Activated CD4-positive, alpha-beta T cell treated with anti-CD3 and anti-CD28 coated beads for 1 hour (primary cell): ENCODE measurements around the gene KIRREL1.
A peak's percentile ranks its signal among the peaks of the same experiment; 100 is the strongest.
"Not testable (repeated sequence)": the region's sequence is repeated elsewhere in the genome, so short reads cannot be mapped to it uniquely, and the experiment has no call there.

Source experiments
- DNase-seq: peaks from one replicate; pipeline ENCODE4 v3.0.0-alpha.2; 2020

KIRREL1 gene

DNA sequence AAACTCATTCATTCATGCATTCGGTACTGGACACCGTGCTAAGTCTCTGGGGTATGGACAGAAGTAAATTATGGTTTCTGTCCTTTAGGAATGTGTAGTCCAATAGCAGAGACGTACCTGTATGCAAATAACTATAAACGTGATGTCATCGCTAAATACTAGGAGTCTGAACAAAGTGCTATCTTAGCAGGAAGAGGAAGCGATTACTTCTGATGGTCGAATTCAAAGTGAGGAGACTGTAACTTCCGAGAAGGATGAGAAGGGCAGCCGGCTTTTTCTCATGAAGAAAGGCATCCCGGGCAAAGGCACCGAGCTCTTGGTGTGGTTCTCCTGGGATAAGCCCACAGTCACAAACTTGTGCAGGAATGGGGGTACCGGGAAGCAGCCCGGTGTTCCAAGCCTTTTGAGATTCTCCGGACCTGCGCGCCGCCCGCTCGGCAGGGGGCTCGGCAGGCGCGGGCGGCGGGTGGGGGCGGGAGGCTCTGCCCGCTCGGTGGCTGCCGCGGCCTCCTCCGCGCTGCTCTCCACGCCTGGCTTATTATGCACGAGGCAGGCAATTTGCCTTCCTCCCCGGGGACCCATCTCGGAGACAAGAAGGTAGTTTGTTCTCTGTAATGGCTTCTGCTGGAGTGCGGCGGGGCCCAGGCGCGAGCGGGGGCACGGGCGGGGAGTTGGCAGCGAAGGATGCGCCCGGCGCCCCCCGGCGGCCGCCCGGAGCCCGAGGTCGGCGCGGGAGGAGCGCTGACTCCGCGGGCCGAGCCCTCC is 119.7 kb downstream of the KIRREL1 start:
- no peak for DNase-seq

DNA sequence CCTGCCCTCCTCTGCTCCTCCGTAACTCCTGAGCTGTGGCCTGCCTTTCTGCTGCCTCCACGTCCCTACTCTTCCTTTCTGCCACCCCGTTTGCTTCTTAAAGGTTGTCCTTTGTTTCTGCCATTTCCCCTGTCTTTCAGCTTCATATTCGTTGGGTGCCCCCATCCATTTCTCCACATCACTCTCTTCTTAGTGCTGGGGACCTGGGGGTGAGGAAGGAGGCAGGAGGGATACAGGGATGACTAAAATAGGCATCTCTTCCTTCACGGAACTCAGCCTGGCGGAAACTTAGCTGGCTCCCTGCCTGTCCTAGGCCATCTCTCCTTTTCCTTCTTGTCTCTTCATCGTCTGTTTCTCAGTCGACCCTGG is 120.3 kb downstream of the KIRREL1 start:
- no peak for DNase-seq

DNA sequence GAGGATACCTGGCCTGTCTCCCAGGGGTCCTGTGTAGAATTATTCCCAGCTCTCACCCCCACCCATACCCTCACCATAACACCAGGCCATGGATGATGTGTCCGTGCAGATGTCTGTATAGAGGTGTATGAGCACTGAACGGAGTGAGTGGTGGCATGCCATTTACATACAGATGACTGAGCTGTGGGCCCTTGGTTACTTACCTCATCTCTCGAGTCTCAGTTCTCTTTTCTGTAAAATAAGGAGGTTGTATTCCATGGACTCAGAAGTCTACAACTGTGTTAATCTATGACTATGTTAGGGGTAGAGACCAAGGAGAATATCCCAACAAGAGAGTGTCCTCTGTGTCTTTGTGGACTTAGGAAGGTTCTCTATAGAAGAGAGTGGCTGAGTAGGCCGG is 121.7 kb downstream of the KIRREL1 start:
- no peak for DNase-seq

DNA sequence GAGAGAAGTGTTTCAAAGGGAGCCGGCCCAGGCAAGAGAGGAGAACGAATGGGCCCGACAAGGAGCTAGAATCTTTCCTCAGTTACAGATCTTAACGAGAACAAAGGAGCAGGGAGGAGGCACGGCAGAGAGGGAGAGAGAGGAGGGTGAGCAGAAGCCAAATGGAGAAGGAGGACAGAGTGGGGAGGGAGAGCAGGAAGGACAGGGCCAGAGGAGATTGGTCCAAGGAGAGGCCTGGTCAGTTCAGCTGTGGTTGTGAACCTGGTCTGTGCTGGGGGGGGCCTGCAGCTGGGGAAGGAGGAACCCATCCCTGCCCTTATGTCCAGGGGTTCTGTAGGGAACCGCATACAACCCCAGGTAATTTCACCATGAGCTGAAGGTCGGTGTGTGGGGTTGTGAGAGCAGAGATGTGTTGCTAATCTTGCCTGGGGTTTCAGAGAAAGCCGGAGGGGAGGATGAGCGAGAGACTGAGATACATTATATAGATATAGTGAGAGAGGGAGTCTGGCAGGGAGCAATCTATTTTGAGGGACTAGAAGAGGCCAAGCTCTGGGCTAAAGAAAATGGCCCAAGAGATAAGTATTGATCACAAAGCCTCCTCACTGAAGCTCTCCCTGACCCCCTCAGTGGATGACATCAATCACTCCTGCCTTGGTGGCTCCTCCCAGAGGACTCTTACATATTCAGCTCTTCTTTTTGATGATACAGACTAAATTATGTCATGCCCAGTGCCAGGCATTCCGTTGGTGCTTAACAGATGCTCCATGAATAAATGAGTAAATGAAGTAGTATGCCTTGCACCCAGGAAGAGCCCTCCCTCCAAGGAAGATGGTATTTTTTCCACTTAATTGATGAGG is 123.1 kb downstream of the KIRREL1 start:
- DNase-seq: no peak

DNA sequence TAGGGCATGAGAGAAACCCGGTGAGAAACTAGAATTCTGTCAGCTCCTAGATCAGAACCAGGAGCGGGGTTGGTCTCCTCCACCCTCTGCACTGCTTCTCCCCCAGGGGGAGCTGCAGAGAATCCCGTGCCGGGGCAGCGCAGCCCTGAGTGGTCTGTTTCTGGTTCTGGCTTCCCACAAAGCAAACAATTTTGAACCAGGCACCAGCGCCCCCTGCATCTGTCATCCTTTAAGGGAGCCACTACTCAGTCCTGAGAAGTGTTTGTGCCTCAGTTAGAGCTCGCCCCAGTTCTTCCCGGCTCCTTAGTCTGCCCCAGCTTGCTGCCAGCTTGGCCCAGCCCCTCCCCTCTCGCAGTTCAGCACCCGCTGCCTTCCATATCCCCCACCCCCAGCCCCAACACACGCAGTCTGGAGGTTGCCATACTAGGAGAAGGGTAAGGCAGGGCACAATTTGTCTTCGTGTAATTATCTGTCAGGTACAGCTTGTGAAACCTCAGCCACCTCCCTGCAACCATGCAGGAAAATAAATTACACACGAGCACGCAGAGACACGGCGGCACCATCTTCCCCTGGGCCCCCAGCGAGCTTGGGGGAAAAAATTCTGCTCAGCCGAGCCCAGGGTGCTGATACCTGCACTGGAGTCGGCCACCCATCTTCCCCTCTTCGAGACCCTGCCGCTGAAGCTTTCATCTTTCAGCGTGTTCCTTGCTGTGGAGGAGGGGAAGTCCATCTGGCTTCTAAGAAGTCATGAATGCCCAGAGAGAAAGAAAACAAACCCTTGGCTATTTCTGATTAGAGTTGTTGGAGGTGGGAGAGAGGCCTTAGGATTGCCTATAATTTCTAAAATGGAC is 124.6 kb downstream of the KIRREL1 start:
- DNase-seq: peak; percentile 24

DNA sequence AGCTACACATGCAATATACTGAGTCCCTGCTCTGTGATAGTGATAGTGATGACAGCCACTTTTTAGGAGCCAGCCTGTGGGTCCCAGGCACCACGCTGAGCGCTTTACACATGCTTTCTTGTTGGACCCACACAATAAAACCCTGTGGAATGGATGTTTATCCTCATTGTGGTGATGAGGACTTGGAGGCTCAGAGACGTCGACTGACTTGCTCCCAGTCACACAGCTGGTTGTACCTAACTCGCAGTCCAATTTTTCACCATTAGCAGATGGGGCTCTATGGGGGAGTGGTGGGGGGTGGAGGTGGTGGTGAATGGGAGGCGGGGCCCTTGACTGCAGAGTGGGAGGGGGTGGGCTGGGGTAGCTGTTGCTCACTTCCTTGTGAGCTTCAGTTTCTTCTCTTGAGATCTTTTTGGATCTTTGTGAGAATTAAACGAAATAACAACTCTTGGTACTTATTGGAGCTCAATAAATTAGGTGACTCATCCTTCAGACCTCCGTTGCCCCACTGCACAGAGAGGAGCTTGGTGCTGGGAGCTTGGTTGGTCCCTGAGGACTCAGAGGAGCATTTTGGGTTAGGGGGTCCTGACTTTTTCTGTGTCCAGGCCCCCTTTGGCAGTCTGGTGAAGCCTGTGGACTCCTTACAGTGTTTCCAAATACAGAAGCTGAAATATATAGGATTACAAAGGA is 125.4 kb downstream of the KIRREL1 start:
- DNase-seq: no peak

DNA sequence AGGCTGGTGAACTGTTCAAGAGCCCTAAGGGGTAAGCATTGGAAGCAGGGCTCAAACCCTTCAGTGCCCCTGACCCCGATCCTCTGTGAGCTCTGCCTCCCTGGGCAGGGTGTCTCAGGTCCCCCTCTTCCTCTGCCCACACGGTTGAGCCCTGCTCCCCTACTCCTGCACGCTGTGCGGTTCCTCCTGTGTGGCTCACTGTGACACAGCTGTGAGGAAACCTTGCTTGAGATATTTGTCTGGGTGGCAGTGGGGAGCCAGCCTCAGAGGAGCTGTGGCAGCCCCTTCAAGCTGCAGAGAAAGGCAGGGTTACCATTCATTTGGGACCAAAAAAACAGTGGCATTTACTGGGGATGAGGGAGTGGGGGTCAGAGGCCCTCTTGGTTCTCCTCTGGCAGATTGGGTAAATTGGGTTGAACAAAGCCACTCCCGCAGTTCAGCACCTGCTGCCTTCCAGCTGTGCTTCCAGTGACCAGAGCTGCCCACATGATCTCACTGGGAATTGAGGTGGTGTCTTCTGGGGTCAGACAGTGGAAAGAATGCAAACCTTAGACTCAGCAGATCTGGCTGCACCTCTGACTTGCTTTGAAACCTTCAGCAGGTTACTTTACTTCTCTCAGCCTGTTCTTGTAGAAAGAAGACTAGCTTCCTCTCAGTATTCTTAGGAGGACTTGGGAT is 126.7 kb downstream of the KIRREL1 start:
- DNase-seq: no peak

DNA sequence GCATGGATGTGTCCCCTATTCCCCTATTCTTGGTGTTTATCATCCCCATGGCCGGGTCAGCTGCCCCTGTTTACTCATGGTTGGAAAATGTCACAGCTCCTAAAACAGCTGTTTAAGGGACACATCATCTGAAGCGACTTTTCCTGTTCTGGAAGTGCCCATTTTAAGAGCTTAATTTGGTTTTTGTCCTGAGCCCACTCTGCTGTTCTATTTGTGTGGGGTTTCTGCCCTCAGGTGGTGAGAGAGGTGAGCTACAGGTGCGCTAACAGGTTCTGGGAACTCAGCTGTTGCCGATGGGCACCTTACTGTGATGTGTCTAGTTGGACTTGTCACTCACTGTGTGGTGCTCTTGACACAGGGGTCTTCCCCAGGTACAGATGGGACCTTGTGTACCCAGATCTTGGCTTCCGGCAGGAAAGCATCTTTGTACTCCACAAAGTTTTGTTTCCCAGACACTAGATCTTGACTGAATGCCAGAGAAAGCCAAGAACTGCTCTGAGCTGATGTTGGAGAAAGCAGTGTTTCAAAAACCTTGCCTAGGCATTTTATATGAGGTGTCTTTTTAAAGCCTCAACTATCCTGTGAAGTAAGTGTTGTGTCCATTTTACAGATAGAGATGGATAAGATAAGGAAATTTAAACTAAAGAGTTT is 128.3 kb downstream of the KIRREL1 start:
- DNase-seq: no peak

DNA sequence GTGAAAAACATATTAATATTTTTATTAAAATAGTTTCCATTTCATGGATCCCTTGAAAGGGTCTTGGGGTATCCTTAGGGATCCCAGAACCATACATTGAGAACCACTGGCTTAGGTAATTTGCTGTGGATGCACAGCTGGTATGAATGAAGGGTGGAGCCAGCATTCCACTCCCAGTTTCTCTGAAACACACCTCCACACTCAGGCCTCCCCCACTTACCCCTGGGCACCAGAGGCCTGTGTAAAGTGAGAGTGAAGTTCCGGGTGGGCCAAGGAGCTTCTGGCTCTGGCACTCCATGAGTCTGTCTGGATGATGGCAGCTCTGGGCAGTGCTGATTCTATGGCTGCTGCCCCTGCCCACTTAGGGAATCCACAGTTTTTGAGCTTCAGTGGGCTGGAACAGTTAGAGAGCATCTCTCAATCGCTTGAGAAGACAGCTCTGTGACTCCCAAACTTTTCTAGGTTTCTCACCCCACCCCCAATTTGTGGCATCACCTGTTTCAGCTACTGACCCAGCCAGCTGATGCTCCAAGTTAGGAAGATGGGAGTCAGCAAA is 129.5 kb downstream of the KIRREL1 start:
- DNase-seq: no peak

DNA sequence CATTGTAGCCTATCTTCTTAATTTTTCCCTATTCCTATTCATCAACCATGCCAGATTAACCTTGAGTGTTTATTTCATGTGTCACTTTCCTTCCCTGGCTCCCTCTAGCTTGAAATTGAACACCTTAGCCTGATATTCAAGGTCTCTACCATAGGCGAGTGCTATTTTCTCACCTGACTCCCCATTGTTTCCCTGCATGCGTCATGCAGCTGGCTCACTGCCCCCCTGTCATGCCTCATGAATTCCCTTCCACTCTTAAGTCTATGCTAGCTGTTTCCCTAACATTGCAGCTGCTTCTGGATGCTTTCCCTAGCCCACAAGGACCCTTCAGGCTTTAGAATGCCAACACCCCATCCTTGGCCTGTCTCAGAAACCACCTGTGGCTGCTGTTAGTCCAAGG is 130.6 kb downstream of the KIRREL1 start:
- DNase-seq: no peak

DNA sequence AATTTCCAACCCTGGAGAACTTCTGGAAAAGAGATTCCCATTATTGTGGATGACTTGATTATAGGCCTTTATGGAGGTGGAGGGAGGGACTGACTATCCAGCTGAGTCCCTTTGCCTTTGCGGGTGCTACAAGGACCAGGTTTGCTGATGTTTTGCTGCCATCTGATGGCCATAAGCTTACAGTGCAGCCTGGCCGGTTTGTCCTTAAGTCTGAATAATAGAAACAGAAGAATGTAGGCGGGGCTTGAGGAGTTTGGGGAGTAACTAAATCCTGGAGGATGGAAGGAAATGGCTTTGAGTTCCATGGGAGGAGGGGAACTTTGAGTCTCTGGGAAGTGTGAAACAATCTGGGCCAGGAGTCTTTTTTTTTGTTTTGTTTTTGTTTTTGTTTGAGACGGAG is 131.6 kb downstream of the KIRREL1 start:
- peak; percentile 46 for DNase-seq

DNA sequence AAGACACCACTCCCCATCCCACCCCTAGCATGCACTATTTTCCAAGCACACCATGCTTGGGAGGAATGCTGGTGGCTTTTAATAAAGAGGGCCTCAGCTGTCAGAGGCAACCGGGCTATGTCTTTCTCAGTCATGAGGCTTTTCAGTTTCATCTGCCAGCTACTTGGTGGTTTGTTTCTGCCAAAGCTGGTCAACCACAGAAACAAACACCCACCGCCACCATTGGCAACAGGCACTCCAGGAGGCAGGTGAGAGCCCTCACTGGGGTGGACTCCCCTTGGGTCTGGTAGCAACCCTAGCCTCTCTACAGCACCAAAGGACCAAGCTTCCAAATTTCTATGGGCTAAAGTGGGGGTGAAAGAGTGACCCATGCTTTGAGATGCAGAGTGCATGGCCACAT is 133.0 kb downstream of the KIRREL1 start:
- DNase-seq: no peak

DNA sequence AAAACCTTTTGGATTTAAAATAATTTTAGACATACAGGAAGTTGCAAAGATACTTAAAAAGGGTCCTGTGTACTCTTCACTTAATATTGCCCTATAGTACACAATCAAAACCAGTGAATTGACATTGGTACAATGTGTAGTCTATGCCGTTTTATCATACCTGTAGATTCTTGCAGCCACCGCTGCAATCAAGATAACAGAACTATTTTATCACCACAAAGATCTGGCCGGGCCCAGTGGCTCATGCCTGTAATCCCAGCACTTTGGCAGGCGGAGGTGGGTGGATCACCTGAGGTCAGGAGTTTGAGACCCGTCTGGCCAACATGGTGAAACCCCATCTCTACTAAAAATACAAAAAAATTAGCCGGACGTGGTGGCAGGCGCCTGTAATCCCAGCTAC is 135.1 kb downstream of the KIRREL1 start:
- not testable (repeated sequence) for DNase-seq

DNA sequence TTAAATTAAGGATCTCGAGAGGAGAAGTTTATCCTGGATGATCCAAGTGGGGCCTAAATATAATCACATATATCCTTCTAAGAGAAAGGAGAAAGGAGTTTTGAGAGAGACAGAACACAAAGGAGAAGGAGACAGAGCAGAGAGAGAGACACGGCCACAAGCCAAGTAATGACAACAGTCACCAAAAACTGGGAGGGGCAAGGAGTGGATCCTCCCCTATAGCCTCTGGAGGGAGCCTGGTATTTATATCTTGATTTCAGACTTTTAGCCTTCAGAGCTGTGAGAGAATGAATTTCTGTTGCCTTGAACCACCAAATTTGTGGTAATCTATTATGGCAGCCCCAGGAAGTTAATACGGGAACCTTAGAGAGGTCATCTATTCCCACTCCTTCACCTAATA is 137.8 kb downstream of the KIRREL1 start:
- DNase-seq: no peak

DNA sequence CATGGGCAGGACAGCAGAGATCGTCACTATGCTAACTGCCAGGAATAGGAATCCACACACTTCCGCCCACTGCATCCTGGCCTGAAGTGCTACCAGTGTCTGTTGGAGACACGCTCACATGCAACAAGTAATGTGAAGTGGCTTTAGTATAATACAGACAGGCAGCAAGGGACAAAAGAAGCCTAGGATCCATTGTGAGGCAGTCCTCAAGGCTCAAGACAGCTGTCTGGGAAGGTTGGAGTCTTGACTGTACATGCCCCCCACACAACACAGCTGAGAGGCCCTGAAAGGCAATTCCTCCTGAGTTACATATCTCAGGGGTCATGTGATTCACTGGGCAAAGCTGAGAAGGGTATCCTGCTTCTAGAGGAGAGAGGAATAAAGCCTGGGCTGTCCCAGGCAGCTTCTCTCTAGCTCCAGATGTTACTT is 147.3 kb downstream of the KIRREL1 start:
- DNase-seq: no peak

DNA sequence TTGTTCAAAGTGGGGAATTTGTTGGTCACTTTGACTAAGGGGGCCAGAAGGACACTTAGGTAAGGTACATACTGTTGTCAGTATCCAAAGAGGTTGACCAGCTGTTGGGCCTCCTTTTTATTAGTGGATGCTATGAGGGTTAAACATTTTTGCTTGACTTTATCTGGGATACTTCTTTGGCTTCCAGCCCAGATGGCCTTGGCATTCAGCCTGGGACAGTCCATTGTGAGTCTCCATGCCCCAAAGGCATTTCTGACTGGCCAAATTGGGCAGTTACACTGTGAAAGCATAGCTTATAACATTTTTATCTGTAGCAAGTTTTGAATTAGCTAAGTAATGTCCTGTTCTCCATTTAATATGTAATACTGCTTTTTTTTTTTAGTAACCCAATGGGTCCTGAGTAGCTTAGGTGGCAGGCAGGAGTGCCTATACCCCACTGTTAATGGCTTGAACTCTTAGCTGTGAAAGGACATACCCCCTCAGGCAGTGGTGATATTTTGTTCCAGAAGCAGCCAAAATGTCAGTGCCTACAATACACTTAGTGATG is 151.8 kb downstream of the KIRREL1 start:
- no peak for DNase-seq

DNA sequence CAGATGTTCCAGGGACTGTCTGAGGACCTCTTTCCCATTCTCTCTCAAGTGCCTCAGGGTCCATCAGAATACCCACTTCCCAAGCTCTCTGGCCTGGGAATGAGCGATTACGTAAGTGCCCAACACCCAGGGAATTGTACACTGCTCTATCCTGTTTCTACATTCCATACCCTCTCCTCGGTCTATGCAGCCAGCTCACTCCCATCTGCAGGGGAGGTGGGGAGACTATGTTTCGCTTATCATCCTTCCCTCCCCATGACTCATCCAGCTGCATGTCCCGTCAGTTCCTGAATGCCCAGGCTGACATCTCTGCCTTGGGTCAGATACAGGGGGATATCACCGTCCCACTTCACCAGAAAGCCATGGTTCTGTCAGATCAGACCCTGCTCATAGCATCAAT is 152.7 kb downstream of the KIRREL1 start:
- DNase-seq: no peak

DNA sequence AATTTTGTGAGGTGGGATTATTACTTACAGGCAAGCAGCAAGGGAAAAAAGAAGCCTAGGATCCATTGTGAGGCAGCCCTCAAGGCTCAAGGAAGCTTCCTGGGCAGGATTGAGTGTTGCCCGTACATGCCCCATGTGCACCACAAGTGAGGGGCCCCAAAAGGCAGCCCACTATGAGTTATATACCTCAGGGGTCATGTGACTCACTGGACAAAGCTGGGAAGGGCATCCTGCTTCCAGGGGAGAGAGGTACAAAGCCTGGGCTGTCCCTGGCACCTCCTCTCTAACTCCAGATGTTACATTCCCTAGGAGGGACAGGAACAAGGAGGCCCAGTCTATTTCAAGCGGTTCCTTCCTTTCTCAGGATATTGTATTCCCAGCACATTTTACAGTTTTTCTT is 153.3 kb downstream of the KIRREL1 start:
- DNase-seq: no peak

DNA sequence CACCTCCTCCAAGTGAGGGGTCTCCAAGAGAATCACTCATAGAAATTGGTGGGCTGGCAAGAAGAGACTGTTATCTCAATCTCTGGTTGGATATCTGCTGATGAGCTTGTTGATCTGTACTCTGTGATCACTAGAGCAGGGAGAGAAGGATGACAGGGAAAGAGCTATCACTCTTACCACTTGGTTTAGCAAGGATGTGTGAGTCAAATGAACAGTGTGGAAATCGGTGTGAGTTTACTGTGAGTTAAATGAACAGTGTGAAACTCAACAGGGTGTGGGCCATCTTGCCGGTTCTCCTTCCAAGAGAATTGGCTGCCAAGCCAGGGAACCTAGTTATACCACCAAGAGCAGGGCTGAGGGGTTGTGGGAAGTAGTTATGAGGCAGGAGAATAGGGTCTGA is 154.0 kb downstream of the KIRREL1 start:
- no peak for DNase-seq

DNA sequence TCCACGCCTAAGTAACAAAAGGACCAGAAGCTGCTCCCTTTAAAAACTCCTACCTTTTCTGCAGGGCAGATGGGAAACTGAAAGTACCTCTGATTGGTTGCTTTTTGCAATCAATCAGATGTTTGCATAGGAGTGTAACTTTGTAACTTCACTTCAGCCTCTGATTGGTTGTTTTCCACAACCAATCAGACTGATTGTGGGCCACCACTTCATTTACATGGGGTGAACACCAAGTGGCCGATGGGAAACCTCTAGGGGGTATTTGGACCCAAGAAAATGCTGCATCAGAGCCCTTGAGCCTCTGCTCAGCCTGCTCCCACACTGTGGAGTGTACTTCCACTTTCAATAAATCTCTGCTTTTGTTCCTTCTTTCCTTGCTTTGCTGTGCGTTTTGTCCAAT is 154.4 kb downstream of the KIRREL1 start:
- DNase-seq: no peak

DNA sequence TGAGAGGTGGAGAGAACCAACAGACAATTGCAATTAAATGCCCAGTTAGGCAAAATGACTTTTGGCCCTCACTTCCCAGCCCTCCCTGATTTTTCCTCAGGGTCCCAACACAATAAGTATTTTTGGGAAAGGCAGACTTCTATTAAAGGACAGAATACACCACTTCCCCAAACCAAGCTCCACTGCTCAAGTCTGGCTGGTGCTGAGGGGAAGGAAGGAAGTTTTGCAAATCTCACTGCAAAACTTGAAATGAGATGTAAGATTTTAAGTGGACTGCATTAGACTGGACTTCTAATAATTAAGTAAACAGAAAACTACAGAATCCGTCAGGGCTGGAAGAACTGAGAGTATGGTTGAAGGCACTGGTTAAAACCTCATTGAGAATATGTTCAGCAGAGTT is 155.0 kb downstream of the KIRREL1 start:
- DNase-seq: no peak
